Measurements from ENCODE around the gene SDF2.
"Not testable (repeated sequence)": the region's sequence is repeated elsewhere in the genome, so short reads cannot be mapped to it uniquely, and the experiment has no call there.

The SDF2 gene

DNA sequence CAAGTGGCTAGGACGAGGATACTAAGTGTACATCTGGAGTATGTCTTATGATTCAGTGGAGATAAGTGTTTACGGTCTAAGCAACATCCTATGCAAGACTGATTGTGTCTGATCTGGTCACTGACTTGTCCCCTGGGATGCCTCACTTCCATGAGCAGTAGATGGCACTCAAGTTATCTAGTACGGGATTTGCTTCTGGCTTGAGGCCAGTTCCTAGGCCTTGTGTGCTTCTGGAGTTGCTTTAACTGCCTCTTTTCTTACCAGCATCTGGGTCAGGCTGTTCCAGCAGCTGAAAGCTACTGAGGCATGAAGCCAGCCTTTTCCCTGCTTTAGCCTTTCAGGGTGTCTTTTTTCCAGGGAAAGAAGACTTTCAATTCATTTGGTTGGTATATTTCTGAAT lies 23.3 kb upstream of the SDF2 start:
- DNase-seq: no peak

DNA sequence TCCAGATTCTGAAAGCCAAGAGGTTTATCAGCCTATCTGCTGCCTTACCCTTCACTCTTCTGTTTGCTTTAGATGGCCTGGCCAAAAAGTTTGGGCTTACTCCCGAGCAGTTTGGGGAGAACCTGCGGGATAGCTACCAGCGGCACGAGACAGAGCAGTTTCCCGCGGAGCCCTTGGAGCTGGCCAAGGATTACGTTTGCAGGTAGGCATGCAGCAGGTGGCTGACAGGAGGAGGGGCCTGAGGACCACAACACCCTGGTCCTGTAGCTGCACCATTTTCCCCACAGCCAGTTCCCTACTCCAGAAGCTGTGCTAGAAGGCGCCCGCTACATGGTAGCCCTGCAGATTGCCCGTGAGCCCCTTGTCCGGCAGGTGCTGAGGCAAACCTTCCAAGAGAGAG lies 20.9 kb upstream of the SDF2 start:
- DNase-seq: no peak

DNA sequence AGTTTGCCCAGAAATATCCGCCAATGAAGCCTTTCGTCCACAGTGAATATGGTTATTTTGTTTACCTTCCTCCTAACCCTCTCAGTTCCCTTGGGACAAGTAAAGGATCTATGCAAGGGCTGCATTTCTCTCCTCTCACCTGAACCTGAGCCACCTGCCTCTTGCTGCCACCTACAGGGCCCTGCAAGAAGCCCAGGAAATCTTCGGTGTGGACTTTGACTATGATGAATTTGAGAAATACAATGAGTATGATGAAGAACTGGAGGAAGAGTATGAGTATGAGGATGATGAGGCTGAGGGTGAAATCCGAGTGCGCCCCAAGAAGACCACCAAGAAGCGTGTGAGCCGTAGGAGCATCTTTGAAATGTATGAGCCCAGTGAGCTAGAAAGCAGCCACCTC lies 14.3 kb upstream of the SDF2 start:
- no peak for DNase-seq

DNA sequence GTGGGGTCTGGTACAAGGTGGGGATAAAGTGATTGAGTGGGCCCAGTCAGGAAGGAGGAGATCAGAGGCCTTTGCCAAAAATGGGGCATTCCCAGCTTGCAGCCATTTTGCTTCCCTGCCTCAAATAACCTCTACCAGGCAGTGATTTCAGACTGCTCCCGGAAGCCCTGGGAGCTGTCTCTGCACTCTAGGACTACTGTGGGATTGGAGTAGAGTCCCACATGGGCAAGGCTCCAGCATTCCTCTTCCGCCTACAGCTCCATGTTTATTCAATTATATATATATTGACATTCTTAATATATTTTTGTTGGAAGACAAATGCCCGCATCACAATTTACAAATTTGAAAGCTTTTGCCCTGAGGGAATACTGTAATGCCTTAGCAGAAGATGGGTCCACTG lies 13.8 kb upstream of the SDF2 start:
- no peak for DNase-seq

DNA sequence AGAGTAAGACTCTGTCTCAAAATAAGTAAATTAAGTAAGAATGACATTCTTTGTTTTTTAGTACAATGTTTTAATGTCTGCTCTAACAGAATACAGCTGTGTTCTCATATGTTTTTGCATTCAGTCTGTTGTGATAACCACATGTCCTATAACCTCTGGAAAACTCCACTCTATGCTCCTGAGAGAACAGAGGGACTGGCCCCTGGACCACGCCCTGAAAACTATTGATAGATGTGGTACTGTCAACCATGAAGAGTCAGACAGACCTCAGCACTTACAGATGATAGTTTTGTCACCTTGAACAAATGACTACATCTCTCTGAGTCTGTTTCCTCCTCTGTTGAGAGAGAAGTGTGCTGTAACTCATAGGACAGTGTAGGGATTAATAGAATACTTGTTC lies 8.2 kb upstream of the SDF2 start:
- DNase-seq: no peak

DNA sequence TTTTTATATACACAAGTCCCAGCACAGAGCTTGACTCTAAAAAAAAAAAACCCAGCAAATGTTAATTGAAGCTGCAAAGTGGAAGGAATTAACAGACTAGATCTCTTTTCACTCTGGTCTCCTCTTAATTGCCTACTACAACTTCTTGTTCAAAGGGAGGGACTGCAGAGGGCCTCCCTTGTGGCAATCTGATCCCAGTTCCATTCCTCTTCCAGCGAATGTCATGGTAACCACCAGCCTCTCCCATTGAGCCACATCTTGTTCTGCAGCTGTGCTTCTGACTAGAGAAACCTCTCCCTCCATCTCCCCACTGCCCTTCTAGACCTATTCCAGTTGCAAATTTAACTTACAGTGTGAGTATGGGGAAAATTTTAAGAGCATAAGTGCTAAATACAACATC lies 6.2 kb upstream of the SDF2 start:
- no peak for DNase-seq

DNA sequence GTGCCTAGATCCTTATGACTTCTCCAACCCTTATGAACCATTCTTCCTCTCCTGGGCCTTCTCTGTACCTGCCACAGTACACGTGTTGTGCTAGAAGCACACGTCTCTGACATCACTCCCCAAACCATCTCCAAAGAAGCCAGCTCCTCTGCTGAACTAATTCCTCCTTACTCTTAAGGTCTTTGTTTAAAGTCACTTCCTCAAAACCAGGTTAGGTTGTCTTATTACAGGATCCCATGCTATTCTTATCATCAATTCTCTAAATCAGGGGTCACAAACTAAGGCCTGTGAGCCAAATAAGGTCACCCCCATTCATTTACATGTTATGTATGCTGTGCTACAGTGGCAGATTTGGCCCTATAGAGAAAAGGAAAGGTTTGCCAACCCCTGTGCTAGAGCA lies 4.3 kb upstream of the SDF2 start:
- DNase-seq: no peak

DNA sequence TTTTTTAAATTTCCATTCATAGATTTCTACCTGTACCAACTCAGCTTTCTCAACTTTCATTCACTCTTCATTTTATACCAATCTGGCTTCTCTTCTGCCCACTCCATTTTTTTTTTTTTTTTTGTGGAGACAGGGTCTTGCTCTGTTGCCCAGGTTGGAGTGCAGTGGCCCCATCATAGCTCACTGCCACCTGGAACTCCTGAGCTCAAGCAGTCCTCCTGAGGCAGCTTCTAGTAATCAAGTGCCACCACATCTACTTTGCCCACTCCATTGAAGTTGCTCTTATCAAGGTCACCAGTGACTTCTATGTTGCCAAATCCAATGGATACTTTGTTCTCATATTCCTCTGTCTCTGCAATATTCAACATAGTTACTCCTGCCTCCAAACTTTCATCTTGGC lies 2.0 kb upstream of the SDF2 start:
- no peak for DNase-seq

DNA sequence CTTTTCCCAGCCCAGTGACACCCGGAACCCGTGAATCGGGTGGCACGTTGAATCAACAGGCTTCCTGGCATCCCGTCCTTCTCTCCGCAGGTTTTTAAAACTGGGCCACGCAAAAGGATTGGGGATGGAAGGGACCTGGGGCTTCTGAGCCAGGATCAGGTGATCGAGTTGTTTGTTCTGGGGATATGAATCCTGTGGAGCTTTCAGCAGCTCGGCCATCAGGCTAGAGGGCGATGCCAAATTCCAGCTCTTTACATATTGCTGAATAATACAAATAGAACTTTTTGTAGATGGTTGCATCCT lies 772 bp upstream of the SDF2 start:
- DNase-seq: no peak

DNA sequence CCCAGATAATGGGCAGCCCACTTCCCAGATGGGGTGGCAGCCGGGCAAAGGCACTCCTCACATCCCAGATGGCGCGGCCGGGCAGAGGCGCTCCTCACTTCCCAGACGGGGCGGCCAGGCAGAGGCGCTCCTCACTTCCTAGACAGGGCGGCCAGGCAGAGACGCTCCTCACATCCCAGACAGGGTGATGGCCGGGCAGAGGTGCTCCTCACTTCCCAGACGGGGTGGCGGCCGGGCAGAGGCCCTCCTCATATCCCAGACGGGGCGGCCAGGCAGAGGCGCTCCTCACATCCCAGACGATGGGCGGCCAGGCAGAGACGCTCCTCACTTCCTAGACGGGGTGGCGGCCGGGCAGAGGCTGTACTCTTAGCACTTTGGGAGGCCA lies 2.2 kb downstream of the SDF2 start:
- DNase-seq: not testable (repeated sequence)

DNA sequence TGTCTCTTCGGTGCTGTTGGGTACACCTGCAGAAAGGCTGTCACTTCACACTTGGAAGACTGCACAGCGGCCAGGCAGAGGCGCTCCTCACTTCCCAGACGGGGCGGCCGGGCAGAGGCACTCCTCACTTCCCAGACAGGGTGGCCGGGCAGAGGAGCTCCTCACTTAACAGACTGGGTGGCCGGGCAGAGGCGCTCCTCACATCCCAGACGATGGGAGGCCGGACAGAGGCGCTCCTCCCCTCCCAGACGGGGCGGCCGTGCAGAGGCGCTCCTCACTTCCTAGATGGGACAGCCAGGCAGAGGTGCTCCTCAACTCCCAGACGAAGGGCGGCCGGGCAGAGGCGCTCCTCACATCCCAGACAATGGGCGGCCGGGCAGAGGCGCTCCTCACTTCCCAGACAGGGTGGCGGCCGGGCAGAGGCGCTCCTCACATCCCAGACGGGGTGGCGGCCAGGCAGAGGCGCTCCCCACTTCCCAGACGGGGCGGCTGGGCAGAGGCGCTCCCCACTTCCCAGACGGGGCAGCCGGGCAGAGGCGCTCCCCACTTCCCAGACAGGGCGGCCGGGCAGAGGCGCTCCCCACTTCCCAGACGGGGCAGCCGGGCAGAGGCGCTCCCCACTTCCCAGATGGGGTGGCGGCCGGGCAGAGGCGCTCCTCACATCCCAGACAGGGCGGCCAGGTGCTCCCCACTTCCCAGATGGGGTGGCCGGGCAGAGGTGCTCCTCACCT lies 2.8 kb downstream of the SDF2 start:
- DNase-seq: not testable (repeated sequence)

DNA sequence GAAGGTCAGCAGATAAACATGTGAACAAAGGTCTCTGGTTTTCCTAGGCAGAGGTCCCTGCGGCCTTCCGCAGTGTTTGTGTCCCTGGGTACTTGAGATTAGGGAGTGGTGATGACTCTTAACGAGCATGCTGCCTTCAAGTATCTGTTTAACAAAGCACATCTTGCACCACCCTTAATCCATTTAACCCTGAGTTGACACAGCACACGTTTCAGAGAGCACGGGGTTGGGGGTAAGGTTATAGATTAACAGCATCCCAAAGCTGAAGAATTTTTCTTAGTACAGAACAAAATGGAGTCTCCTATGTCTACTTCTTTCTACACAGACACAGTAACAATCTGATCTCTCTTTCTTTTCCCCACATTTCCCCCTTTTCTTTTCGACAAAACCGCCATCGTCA lies 3.4 kb downstream of the SDF2 start:
- DNase-seq: not testable (repeated sequence)

DNA sequence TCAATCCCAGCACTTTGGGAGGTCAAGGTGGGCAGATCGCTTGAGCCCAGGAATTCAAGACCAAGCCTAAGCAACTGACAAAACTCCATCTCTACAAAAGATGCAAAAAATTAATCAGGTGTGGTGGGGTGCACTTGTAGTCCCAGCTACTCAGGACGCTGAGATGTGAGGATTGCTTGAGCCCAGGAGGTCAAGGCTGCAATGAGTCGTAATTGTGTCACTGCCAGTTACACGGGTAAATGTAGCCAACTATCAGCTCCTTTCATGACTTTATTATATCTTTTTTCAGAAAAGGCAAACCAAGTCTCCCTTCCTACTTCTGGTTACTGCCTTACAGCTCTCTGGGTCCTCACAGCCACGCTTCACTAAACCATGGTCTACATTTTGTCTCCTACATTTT lies 4.0 kb downstream of the SDF2 start:
- no peak for DNase-seq

DNA sequence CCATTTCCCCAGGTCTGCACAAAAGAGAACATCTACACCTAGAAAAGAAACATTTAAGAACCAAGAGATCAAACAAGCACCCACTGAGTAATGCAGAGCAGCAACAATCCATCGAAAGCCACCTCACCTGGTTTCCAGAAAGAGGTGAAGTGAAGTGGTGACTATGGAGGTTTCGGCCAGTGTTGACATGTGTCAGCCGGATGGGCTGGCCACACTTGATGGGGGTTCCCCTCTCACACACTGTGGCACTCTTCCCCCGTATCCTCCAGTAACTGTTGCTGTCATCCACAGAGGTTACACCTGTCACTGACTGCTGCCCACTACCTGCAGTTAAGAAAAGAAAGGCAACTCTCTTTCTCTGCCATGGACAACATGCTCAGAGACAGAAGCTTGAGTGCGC lies 6.5 kb downstream of the SDF2 start:
- no peak for DNase-seq

DNA sequence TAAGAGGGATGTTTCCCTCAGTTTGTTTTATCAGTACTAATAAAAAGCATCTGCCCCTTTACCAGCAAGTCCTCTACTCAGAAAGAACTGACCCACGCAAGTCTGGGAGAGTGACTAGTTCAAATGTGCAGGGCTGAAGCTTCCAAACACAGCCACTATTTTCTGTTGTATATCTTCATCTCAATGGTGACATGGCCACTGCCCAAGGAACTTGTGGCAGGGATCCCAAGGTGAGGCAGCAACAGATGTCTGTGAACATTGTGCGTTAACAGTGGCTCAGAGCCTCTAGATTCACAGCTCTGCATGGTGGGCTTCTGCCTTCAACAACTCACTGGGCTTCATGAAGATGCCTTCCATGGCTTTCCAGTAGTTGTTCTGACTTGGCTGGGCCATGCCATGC lies 13.0 kb downstream of the SDF2 start:
- no peak for DNase-seq

DNA sequence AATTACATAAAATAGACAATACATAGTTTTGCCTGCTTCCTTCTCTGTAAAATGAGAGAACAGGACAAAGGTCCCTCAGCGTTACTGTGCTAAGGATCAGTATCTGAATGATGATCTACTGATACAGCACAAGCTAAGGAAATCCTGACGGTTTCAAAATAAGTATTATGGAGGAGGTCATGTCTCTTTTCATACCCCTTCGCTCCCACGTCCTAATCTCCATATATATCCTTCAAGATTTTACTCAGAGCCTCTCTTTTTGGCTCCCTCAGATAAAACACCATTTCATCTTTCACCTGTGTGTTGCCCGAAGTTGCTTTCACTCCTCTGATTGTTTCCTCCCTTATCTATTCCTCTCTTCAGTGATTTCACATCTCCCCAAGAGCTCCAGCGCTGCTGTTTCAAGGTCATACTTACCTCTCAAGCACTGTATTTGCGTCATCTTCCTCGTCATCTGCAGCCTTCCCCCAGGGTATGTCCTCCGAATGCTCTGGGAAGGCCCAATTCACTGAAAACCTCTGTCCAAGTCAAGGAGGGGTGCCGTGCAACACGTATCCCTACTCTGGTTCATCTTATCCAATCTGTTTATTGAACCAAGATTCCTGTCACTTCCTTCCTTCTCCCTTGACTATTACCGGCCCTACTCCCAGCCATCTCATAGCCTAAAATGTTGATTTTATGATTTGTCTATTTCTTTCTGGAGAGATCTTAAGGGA lies 15.5 kb downstream of the SDF2 start:
- DNase-seq: no peak

DNA sequence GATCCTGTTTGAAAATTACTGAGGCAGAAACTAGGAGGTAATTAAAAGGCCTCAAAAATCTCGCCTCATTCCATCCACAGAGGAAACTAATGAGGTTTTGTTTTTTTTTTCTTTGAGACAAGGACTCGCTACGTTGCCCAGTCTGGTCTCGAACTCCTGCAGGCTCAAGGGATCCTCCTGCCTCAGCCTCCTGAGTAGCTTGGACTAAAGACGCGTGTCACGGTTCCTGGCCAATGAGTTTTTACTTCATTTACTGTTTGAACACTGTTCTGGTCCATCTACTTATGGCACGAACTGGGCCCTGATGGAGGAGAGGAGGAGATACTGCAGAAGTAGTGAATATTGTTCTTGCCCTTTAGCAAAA lies 16.1 kb downstream of the SDF2 start:
- DNase-seq: no peak

DNA sequence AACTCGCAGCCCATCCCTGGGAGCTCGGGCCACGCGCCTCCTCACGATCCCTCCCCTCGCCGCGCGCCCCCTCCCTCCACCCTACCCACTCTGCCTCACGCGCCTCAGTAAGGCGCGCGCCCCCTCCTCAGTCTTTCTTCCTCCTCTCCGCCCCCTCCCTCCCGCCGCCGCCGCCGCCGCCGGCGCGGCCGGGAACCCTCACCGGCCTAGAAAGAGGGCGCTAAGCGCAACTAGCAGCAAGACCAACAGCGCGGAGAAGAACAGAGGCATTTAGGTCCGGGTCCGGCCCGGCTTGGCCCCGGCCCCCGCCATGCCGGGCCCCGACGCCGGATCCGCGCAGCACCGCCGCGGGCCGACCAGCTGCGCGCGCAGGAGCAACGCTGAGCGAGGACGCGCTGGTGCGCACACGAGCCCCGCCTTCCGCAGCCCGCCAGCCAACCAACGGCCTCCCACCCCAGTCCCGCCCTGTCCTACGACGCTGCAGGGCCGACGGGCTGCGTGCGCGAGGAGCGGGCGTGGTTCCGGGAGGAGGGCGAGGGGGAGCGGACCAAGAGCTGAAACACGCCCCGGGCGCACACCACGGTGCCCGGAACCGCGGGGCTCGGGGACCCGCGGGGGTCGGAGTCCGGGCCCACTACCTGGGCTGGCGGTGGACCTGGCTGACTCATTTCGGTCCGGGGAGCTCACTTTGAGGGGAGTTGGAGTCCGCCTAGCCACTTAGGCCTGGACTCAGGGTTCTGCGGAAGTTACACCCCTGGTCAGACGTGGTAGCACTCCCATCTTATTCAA lies 16.7 kb downstream of the SDF2 start, which contains the start of gene BLTP2:
TSS of gene BLTP2 (minus strand) at position 372 of the 789 bp plus-strand sequence. CDS start at position 270, 102 bp downstream.
- DNase-seq: peak; percentile 89

DNA sequence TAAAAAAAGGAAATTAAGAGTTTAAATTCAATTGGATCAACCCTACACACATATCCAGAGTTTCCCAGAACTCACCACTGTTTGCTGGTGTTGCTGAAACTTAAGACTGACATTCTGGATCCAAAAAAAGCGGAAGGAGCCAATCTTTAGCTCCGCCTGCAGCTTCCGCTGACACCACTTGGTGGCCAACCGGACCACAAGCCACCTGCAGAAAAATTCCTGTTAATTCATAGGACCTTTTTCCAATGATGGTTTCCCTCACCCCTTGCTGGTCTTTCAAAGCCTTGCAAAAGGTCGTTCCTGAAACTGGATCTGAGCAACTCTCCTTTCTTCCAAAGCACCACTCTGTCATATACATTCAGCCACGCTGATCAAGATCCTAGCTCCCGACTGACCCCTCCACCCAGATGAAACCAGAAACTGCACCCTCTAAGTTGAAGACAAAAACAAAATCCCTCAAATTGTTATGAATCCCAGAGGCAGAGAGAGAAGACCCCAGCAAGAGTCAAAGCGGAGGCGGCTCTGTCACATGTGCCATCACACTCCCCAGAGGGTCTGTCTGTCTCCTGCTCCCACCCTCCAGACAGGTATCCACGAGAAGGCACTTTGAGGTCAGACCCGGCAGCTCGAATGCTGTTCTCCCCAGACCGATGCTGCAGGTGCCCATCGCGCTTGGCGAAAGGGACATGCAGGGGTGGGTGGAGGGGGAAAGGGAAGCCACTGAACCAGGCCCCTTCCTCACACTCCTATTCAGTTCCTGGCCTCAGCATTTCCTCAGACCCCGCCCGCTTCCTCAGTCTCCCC lies 17.5 kb downstream of the SDF2 start:
- DNase-seq: peak; percentile 46

DNA sequence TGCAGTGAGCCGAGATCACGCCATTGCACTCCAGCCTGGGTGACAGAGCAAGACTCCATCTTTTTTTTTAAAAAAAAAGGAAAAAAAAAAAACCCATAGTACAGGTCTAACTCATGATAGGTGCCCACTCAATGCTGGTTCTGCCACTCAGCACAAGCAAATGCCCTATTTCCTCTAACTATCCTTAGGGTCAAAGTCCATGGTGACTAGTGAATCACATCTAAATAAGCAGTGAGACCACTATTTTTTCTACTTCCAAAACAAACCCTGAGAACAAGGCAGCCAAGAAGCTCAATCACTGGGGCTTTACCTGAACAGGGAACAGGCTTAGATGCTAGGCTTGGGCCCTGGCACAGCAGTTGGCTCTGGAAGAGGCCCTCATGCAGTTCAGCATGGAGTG lies 20.1 kb downstream of the SDF2 start:
- no peak for DNase-seq

DNA sequence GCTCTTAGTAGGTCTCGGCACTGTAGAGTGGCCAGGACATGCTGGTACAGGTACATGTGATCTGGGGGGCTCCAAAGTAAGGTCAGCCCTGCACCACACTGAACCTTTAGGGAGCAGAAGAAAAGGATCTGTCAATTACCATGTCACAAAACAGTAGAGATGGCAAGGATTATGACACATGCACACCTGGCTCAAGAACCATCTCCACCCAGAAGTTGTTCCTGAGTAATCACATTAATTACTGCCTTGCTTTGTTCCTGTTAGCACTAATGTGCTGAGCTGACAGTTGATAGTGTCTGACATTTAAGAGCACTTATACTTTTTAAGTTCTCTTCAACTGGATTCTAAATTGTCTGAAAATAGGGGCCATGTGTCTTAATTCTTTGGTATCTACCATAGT lies 26.2 kb downstream of the SDF2 start:
- DNase-seq: no peak

DNA sequence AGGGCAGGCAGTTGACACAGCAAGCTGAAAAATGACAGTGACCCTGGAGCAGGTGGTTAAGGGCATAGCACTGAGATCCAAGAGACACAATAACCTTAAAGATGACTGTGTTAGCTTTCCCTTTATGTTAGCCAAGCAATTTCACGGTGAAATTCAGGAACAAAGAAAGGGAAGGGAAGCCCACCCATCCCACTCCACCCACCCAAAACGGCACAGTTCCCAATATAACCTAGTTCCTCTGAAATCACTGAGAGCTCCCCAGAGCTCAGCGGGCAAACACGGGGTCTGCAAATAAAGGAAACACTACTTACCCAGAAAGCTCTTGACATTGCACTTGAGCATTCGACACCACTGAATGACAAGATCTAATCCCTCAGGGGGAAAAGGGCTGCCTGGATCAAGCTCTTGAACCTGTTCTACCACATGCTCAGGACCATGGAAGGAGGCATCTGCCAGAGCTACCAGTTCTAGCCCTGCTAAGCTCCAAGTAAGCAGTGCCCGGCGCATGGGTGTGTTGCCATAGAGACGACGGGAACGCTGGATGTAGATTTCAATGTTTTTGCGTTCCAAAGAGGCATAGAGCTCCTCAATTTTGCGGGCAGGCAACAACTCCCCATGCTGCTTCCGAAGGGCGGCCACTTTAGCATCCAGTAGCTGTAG lies 27.4 kb downstream of the SDF2 start:
- DNase-seq: no peak

DNA sequence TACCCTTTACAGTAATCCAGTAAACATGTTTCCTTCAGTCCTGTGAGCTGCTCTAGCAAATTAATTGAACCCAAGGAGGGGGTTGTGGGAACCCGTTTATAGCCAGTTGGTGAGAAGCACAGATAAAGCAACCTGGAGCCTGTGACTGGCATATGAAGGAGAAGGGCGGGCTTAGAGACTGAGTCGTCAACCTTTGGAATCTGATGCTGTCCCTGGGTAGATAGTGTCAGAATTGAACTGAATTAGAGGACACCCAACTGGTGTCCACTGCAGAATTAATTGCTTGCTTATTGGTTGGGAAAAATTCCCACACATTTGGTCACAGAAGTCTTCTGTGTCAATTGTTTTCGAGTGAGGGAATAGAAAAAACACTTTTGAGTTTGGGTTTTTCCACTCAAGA lies 34.9 kb downstream of the SDF2 start:
- no peak for DNase-seq

All from amniotic stem cell (primary cell).